ENCODE results near the gene EMX2. TPM values are rescaled to one million over a fixed set of nuclear protein-coding genes. Genes with fewer than 3 reads are reported as not detected.

The EMX2 gene
- total and polyA plus RNA-seq, 2 of the 13 experiments (the other 11 are each of a cell fraction or from before 2014, with no cell fraction given), result not detected

- TF ChIP-seq, protein P1, sequence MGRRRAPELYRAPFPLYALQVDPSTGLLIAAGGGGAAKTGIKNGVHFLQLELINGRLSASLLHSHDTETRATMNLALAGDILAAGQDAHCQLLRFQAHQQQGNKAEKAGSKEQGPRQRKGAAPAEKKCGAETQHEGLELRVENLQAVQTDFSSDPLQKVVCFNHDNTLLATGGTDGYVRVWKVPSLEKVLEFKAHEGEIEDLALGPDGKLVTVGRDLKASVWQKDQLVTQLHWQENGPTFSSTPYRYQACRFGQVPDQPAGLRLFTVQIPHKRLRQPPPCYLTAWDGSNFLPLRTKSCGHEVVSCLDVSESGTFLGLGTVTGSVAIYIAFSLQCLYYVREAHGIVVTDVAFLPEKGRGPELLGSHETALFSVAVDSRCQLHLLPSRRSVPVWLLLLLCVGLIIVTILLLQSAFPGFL (CRISPR knock-in tag; IDR thresholded peaks at IDR 0.05), result no peak
- no peak for TF ChIP-seq MTA1 (CRISPR knock-in tag; IDR thresholded peaks at IDR 0.05; ENCODE audit: borderline replicate concordance)
- no peak for TF ChIP-seq ZNF225 (CRISPR knock-in tag; IDR thresholded peaks at IDR 0.05)
- no peak for TF ChIP-seq TERF1 (CRISPR knock-in tag; IDR thresholded peaks at IDR 0.05)
- TF ChIP-seq ATF7-NPFF (CRISPR knock-in tag; IDR thresholded peaks at IDR 0.05; ENCODE audit: low read depth), result no peak
- TF ChIP-seq RARA (CRISPR knock-in tag; IDR thresholded peaks at IDR 0.05), result no peak
- no peak for TF ChIP-seq MYNN (CRISPR knock-in tag; IDR thresholded peaks at IDR 0.05; ENCODE audit: low read depth)
- TF ChIP-seq ZNF335 (CRISPR knock-in tag; IDR thresholded peaks at IDR 0.05), result no peak
- TF ChIP-seq ZNF282 (IDR thresholded peaks at IDR 0.05; ENCODE audit: partially characterized antibody), result no peak
- TF ChIP-seq HNF4G (IDR thresholded peaks at IDR 0.05; ENCODE audit: borderline replicate concordance, low read depth, low read length), result no peak
- TF ChIP-seq HNF4G (CRISPR knock-in tag; IDR thresholded peaks at IDR 0.05; ENCODE audit: borderline replicate concordance, low read depth), result no peak
- TF ChIP-seq CTCF (CRISPR knock-in tag; IDR thresholded peaks at IDR 0.05), result no peak
- TF ChIP-seq, protein P2, sequence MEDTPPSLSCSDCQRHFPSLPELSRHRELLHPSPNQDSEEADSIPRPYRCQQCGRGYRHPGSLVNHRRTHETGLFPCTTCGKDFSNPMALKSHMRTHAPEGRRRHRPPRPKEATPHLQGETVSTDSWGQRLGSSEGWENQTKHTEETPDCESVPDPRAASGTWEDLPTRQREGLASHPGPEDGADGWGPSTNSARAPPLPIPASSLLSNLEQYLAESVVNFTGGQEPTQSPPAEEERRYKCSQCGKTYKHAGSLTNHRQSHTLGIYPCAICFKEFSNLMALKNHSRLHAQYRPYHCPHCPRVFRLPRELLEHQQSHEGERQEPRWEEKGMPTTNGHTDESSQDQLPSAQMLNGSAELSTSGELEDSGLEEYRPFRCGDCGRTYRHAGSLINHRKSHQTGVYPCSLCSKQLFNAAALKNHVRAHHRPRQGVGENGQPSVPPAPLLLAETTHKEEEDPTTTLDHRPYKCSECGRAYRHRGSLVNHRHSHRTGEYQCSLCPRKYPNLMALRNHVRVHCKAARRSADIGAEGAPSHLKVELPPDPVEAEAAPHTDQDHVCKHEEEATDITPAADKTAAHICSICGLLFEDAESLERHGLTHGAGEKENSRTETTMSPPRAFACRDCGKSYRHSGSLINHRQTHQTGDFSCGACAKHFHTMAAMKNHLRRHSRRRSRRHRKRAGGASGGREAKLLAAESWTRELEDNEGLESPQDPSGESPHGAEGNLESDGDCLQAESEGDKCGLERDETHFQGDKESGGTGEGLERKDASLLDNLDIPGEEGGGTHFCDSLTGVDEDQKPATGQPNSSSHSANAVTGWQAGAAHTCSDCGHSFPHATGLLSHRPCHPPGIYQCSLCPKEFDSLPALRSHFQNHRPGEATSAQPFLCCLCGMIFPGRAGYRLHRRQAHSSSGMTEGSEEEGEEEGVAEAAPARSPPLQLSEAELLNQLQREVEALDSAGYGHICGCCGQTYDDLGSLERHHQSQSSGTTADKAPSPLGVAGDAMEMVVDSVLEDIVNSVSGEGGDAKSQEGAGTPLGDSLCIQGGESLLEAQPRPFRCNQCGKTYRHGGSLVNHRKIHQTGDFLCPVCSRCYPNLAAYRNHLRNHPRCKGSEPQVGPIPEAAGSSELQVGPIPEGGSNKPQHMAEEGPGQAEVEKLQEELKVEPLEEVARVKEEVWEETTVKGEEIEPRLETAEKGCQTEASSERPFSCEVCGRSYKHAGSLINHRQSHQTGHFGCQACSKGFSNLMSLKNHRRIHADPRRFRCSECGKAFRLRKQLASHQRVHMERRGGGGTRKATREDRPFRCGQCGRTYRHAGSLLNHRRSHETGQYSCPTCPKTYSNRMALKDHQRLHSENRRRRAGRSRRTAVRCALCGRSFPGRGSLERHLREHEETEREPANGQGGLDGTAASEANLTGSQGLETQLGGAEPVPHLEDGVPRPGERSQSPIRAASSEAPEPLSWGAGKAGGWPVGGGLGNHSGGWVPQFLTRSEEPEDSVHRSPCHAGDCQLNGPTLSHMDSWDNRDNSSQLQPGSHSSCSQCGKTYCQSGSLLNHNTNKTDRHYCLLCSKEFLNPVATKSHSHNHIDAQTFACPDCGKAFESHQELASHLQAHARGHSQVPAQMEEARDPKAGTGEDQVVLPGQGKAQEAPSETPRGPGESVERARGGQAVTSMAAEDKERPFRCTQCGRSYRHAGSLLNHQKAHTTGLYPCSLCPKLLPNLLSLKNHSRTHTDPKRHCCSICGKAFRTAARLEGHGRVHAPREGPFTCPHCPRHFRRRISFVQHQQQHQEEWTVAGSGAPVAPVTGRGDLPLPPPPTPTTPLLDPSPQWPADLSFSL (CRISPR knock-in tag; IDR thresholded peaks at IDR 0.05), result no peak
Measured at GRCh38 chr10:117539903-117540639, 2.5 kb upstream of the EMX2 start (continued).
